H1 (cell line): ENCODE results near the gene EXOC2. TPM values are rescaled to one million over a fixed set of nuclear protein-coding genes. Genes with fewer than 3 reads are reported as not detected.

ENCODE experiments used
- CTCF ChIA-PET: fragments of 300-600 bp; sonication (Branson Sonifier 250); formaldehyde crosslinking; loops from one replicate; lab custom pipeline; 2021; ENCODE audit not compliant: partially characterized antibody; lab: Charles Lee
- POLR2A ChIA-PET: fragments of 300-600 bp; sonication (Branson Sonifier 250); formaldehyde crosslinking; loops from one replicate; lab custom pipeline; 2021; ENCODE audit warnings: inconsistent platforms; ENCODE audit not compliant: partially characterized antibody; lab: Charles Lee
- DNase-seq, 2 experiments: peaks; one replicate each; pipeline versions ENCODE4 v3.0.0 to v3.0.0-alpha.2; 2010 to 2022; ENCODE audit warnings: low spot score in 2 of 2, low read depth in 1 of 2, mixed read lengths in 1 of 2
- FAIRE-seq: peaks from 2 replicates; lab custom pipeline; 2011; peaks lifted over from hg19 to GRCh38; lab: Jason Lieb, UNC
- H2AFZ ChIP-seq: 2 replicates; pipeline ENCODE4 v1.8.1; 2012; ENCODE audit warnings: low read length, inconsistent platforms
- H2AK5ac ChIP-seq: 2 replicates; pipeline ENCODE4 v1.6.1; 2013; ENCODE audit warnings: low read depth, low read length
- H2BK120ac ChIP-seq: replicated peaks from 2 replicates; pipeline ENCODE3; 2013; ENCODE audit warnings: low read depth, low read length, inconsistent platforms
- H2BK12ac ChIP-seq: 2 replicates; pipeline ENCODE4 v1.6.1; 2013; ENCODE audit warnings: low read depth, low read length
- H2BK15ac ChIP-seq: 2 replicates; pipeline ENCODE4 v1.6.1; 2013; ENCODE audit warnings: low read length
- H2BK20ac ChIP-seq: 2 replicates; pipeline ENCODE4 v1.6.1; 2013; ENCODE audit warnings: low read length
- H2BK5ac ChIP-seq: 2 replicates; pipeline ENCODE4 v1.6.1; 2013; ENCODE audit warnings: low read depth, low read length
- H3K14ac ChIP-seq: 2 replicates; pipeline ENCODE4 v1.6.1; 2013; ENCODE audit warnings: inconsistent platforms; ENCODE audit not compliant: insufficient read length
- H3K18ac ChIP-seq: 2 replicates; pipeline ENCODE4 v1.6.1; 2013; ENCODE audit warnings: low read length; ENCODE audit errors: extremely low read depth
- H3K23ac ChIP-seq: 2 replicates; pipeline ENCODE4 v1.6.1; 2013; ENCODE audit warnings: inconsistent platforms; ENCODE audit not compliant: insufficient read length
- H3K23me2 ChIP-seq: 2 replicates; pipeline ENCODE4 v1.6.1; 2013; ENCODE audit warnings: low read depth, low read length
- H3K27ac ChIP-seq: 2 replicates; pipeline ENCODE4 v1.6.1; 2011; ENCODE audit warnings: low read depth, low read length, inconsistent platforms
- H3K27me3 ChIP-seq, 4 experiments: replicated peaks in 1 of 4; 1 replicate in 1 of 4; 2 replicates in 3 of 4; pipeline versions ENCODE4 v1.6.1 to v1.8.1; 2011 to 2013; ENCODE audit warnings: low read length in 3 of 4, mild to moderate bottlenecking in 3 of 4, inconsistent platforms in 2 of 4, mixed read lengths in 2 of 4, moderate library complexity in 1 of 4; ENCODE audit not compliant: control insufficient read depth in 3 of 4, insufficient read depth in 3 of 4; ENCODE audit errors: extremely low read depth in 1 of 4
- H3K36me3 ChIP-seq, 4 experiments: 2 replicates each; pipeline versions ENCODE4 v1.6.1 to v1.8.1; 2011 to 2013; ENCODE audit warnings: mild to moderate bottlenecking in 4 of 4, low read length in 3 of 4, moderate library complexity in 2 of 4, control low read depth in 1 of 4, inconsistent platforms in 1 of 4; ENCODE audit not compliant: insufficient read depth in 4 of 4, control insufficient read depth in 2 of 4
- H3K4ac ChIP-seq: replicated peaks from 2 replicates; pipeline ENCODE3; 2013; ENCODE audit warnings: low read length, low read depth, mixed read lengths, inconsistent platforms; ENCODE audit not compliant: insufficient read length
- H3K4me1 ChIP-seq, 4 experiments: replicated peaks in 1 of 4; 1 replicate in 1 of 4; 2 replicates in 3 of 4; pipeline versions ENCODE4 v1.6.1 to v1.8.1; 2011 to 2013; ENCODE audit warnings: low read length in 3 of 4, inconsistent platforms in 2 of 4, mixed read lengths in 1 of 4; ENCODE audit not compliant: insufficient read depth in 4 of 4, control insufficient read depth in 3 of 4
- H3K4me2 ChIP-seq, 2 experiments: 2 replicates each; pipeline versions ENCODE4 v1.6.1 to v1.8.1; 2011 to 2013; ENCODE audit warnings: low read depth in 2 of 2, low read length in 2 of 2, control low read depth in 1 of 2, inconsistent platforms in 1 of 2, mild to moderate bottlenecking in 1 of 2; ENCODE audit not compliant: insufficient read depth in 1 of 2
- H3K4me3 ChIP-seq, 4 experiments: fragments of 200-600, 300-600 bp in 1 of 4; sonication (generic), shearing (Covaris generic), sonication (Bioruptor Twin) in 1 of 4; 2 replicates each; pipeline versions ENCODE4 v1.5.1 to v1.8.1; 2011 to 2016; ENCODE audit warnings: low read length in 4 of 4, low read depth in 3 of 4, control low read depth in 2 of 4, inconsistent platforms in 2 of 4, mild to moderate bottlenecking in 2 of 4, mixed read lengths in 1 of 4, moderate library complexity in 1 of 4; ENCODE audit not compliant: insufficient read depth in 2 of 4; ENCODE audit errors: extremely low read depth in 1 of 4
- H3K56ac ChIP-seq: replicated peaks from 2 replicates; pipeline ENCODE3; 2013; ENCODE audit warnings: low read depth, mild to moderate bottlenecking, mixed read lengths, low read length, inconsistent platforms; ENCODE audit not compliant: insufficient read length
- H3K79me1 ChIP-seq: 2 replicates; pipeline ENCODE4 v1.6.1; 2013; ENCODE audit warnings: low read depth, low read length, control low read depth
- H3K79me2 ChIP-seq, 2 experiments: 2 replicates each; pipeline versions ENCODE4 v1.6.1 to v1.8.1; 2012 to 2013; ENCODE audit warnings: low read length in 2 of 2, mild to moderate bottlenecking in 2 of 2, inconsistent platforms in 1 of 2; ENCODE audit not compliant: insufficient read depth in 2 of 2, control insufficient read depth in 1 of 2
- H3K9ac ChIP-seq, 4 experiments: replicated peaks in 1 of 4; 1 replicate in 1 of 4; 2 replicates in 3 of 4; pipeline versions ENCODE4 v1.6.1 to v1.8.1; 2011 to 2013; ENCODE audit warnings: low read depth in 3 of 4, low read length in 3 of 4, control low read depth in 2 of 4, mild to moderate bottlenecking in 2 of 4, moderate library complexity in 2 of 4, inconsistent platforms in 1 of 4; ENCODE audit errors: extremely low read depth in 1 of 4
- H3K9me3 ChIP-seq, 2 experiments: 2 replicates each; pipeline versions ENCODE4 v1.6.1 to v1.8.1; 2012 to 2013; ENCODE audit warnings: mild to moderate bottlenecking in 2 of 2, moderate library complexity in 2 of 2, control low read depth in 1 of 2, inconsistent platforms in 1 of 2, low read depth in 1 of 2, low read length in 1 of 2, mixed read lengths in 1 of 2; ENCODE audit not compliant: insufficient read depth in 2 of 2
- H4K20me1 ChIP-seq, 2 experiments: replicated peaks in 1 of 2; 2 replicates each; pipeline versions ENCODE3 to v1.8.1; 2011 to 2013; ENCODE audit warnings: inconsistent platforms in 2 of 2, low read length in 2 of 2, mild to moderate bottlenecking in 1 of 2; ENCODE audit not compliant: insufficient read depth in 2 of 2, control insufficient read depth in 1 of 2
- H4K5ac ChIP-seq: 2 replicates; pipeline ENCODE4 v1.6.1; 2013; ENCODE audit warnings: low read length, low read depth, mixed read lengths, inconsistent platforms; ENCODE audit not compliant: insufficient read length
- H4K8ac ChIP-seq: 2 replicates; pipeline ENCODE4 v1.8.0; 2013; ENCODE audit warnings: mild to moderate bottlenecking, moderate library complexity, low read length, inconsistent platforms; ENCODE audit not compliant: insufficient read depth; ENCODE audit errors: extremely low read depth
- H4K91ac ChIP-seq: replicated peaks from 2 replicates; pipeline ENCODE3; 2013; ENCODE audit warnings: low read length, mixed read lengths, inconsistent platforms; ENCODE audit not compliant: insufficient read length
- ATF2 ChIP-seq: IDR thresholded peaks from 2 replicates; pipeline ENCODE4 v1.6.1; 2012; ENCODE audit warnings: low read length, inconsistent platforms
- BCL11A ChIP-seq, 2 experiments: IDR thresholded peaks; one replicate each; pipeline ENCODE4 v1.6.1; 2011; ENCODE audit warnings: low read depth in 2 of 2, low read length in 2 of 2, mild to moderate bottlenecking in 2 of 2
- E2F6 ChIP-seq: IDR thresholded peaks from 2 replicates; pipeline ENCODE4 v1.6.1; 2012; ENCODE audit warnings: inconsistent platforms
- EZH2 ChIP-seq: fragments of 200-600 bp; sonication (generic); IDR thresholded peaks from 2 replicates; pipeline ENCODE4 v1.7.1; 2012; ENCODE audit warnings: low read depth, mild to moderate bottlenecking, moderate library complexity, low read length, inconsistent platforms; ENCODE audit not compliant: severe bottlenecking
- KDM1A ChIP-seq: fragments of 200-600, 300-600 bp; sonication (generic); IDR thresholded peaks from 2 replicates; pipeline ENCODE4 v1.7.1; 2016; ENCODE audit warnings: mild to moderate bottlenecking, low read length, borderline replicate concordance
- MAFK ChIP-seq: IDR thresholded peaks from 2 replicates; pipeline ENCODE4 v1.6.1; 2012; ENCODE audit warnings: low read depth, mild to moderate bottlenecking, improper control_type of control experiment, low read length
- POLR2A ChIP-seq, 2 experiments: IDR thresholded peaks; 1 replicate in 1 of 2; 2 replicates in 1 of 2; pipeline ENCODE4 v1.6.1; 2011; ENCODE audit warnings: low read depth in 2 of 2, low read length in 2 of 2, mild to moderate bottlenecking in 2 of 2; ENCODE audit errors: control extremely low read depth in 1 of 2
- RNF2 ChIP-seq: fragments of 200-900, 300-1000 bp; sonication (generic); IDR thresholded peaks from 2 replicates; pipeline ENCODE4 v1.7.1; 2016; ENCODE audit warnings: borderline replicate concordance, low read depth, mild to moderate bottlenecking, antibody characterized with exemption, low read length; ENCODE audit not compliant: poor library complexity, severe bottlenecking; ENCODE audit errors: missing control alignments
- SIRT6 ChIP-seq: IDR thresholded peaks from one replicate; pipeline ENCODE4 v1.7.1; 2012; ENCODE audit warnings: low read length, inconsistent platforms
- SP2 ChIP-seq: IDR thresholded peaks from 2 replicates; pipeline ENCODE4 v1.6.1; 2012; ENCODE audit warnings: mild to moderate bottlenecking, low read length, inconsistent platforms
- SUZ12 ChIP-seq: fragments of 200-600 bp; sonication (generic); IDR thresholded peaks from 2 replicates; pipeline ENCODE4 v1.6.1; 2012; ENCODE audit warnings: mild to moderate bottlenecking, inconsistent platforms, low read length, moderate library complexity, mixed read lengths
- TEAD4 ChIP-seq: IDR thresholded peaks from 2 replicates; pipeline ENCODE4 v1.6.1; 2012; ENCODE audit warnings: low read depth, low read length, inconsistent platforms, mixed read lengths
- WGBS, 2 experiments: shearing (Covaris generic) in 1 of 2; methylation state at CpG; one replicate each; pipeline versions ENCODE4 v1.1.6 to v1.1.7; 2013 to 2015; ENCODE audit warnings: low lambda C conversion rate in 2 of 2, mixed read lengths in 2 of 2, inconsistent platforms in 1 of 2, low coverage in 1 of 2, missing lambda C conversion rate in 1 of 2; ENCODE audit not compliant: insufficient replicate concordance in 2 of 2, insufficient coverage in 1 of 2, insufficient read length in 1 of 2; ENCODE audit errors: extremely low coverage in 1 of 2, missing lambda C conversion rate in 1 of 2; 5-methylcytosine and 5-hydroxymethylcytosine counted together
- polyA plus RNA-seq, 7 experiments: library from polyadenylated mRNA; depleted of rRNA in 3 of 7; stranded (reverse) in 5 of 7; unstranded in 2 of 7; fragments of >200 nt in 5 of 7; fragments of 200-250 nt in 2 of 7; gene quantifications; 1 replicate in 5 of 7; 2 replicates in 1 of 7; 4 replicates in 1 of 7; pipeline versions ENCODE4 v1.2.1 to v1.2.3, GENCODE V29; 2011 to 2013; ENCODE audit warnings: missing spikeins in 2 of 7, mixed read lengths in 2 of 7
- total RNA-seq: library from RNA; stranded (reverse); fragmentation: NEBNext Ultra II Directional; extraction: Animal tissue kit (Norgen Biotek cat#: 25700); gene quantifications from 2 replicates; pipeline ENCODE4 v1.2.1, GENCODE V29; 2021

Gene EXOC2
- total and polyA plus RNA-seq, 2 of the 8 experiments (the other 6 are each of a cell fraction or from before 2014, with no cell fraction given), result 25.5 to 44.4 TPM

DNA sequence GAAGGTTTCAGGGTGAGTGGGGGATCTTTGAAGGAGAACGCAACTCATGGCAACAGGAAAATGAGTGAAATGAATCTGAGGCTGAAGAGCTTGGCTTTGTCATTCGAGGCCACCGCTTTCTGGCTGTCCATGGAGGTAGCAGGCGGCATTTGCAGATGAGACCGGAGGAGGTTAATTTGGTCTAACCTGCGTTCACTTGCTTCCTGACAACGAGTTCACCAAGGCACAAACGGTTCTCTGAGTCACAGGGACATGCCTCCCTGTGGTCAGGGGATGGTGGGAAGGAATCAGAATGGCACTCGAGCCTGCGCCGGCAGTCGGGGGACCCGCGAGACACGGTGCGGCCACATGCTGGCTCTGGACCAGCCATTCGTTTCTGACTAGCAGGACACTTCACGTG lies 226.4 kb downstream of the EXOC2 start:
- DNase-seq (no peak), FAIRE-seq (no peak)
- WGBS, 2 experiments, result 91% methylated on average over 18 of the region's 18 CpGs; no CpG with 5 or more reads in 1 of the 2 experiments
- Histone ChIP-seq H3K9me3 (no peaks in the 10 kb centered on the region), H2BK15ac (no peak overlapping the region), H3K27me3 (0 out of 7 replicates have a peak, but pooled peaks cover 0 to 2% (median 0%) of the 10 kb centered on the region in 4 experiments), H3K9ac (no peak overlapping the region), H2BK5ac (no peak overlapping the region), H2AFZ (no peak overlapping the region), H2BK120ac (no peak overlapping the region), H3K36me3 (no peaks in the 10 kb centered on the region), H4K91ac (no peak overlapping the region), H3K4ac (peak overlapping the region; percentile 38), H3K4me1 (no peaks in the 10 kb centered on the region), H3K79me1 (no peaks in the 10 kb centered on the region), H2BK12ac (no peak overlapping the region; the same call in 1 of the 2 replicates), H3K4me2 (no peak overlapping the region), H3K18ac (no peak overlapping the region), H2AK5ac (no peak overlapping the region), H4K5ac (no peak overlapping the region), H3K14ac (no peak overlapping the region), H3K27ac (no peak overlapping the region), H4K8ac (no peak overlapping the region), H2BK20ac (no peak overlapping the region), H3K4me3 (no peak overlapping the region), H3K56ac (no peak overlapping the region), H3K23me2 (no peaks in the 10 kb centered on the region), H3K79me2 (no peaks in the 10 kb centered on the region), H4K20me1 (no peaks in the 10 kb centered on the region), H3K23ac (no peak overlapping the region)
- POLR2A ChIA-PET, result no interaction called here
- CTCF ChIA-PET, result interaction anchor here (1.6 kb wide), 1 partner anchor 18 kb away, joined by 4 read pairs; no protein-coding TSS in a partner anchor
- TF ChIP-seq SUZ12 (no peak), KDM1A (no peak), RNF2 (no peak), SP2 (no peak), TEAD4 (no peak), EZH2 (no peak), E2F6 (no peak), MAFK (no peak), ATF2 (no peak), POLR2A (IDR thresholded peaks at IDR 0.05; ENCODE audit: control extremely low read depth in 1 of 2, low read depth in 2 of 2, low read length in 2 of 2) (no peak), BCL11A (IDR thresholded peaks at IDR 0.05; ENCODE audit: low read depth in 2 of 2, low read length in 2 of 2) (no peak), SIRT6 (no peak)
